Activated T-cell treated with anti-CD3 and anti-CD28 coated beads, Interleukin-2, amount 50 U/mL, for 4 hours (primary cell): ENCODE data around the gene FAM151B. TPM values are rescaled to one million over a fixed set of nuclear protein-coding genes. Genes with fewer than 3 reads are reported as not detected.

Experiments
- ATAC-seq, 2 donors: fragments of 200-7000 bp; cut with Tn5 transposase; one replicate each; pipeline ENCODE4 v1.10.0; 2021
- DNase-seq: peaks from one replicate; pipeline ENCODE4 v3.0.0-alpha.2; 2020
- H3K27me3 Mint-ChIP-seq: one replicate; pipeline ENCODE4 v1.8.0; 2021; ENCODE audit warnings: low read depth, mixed read lengths
- H3K36me3 Mint-ChIP-seq: one replicate; pipeline ENCODE4 v1.8.0; 2022; ENCODE audit warnings: mixed read lengths; ENCODE audit not compliant: insufficient read depth
- H3K4me1 Mint-ChIP-seq: one replicate; pipeline ENCODE4 v1.8.0; 2021; ENCODE audit warnings: low read depth, mixed read lengths
- H3K4me3 Mint-ChIP-seq: one replicate; pipeline ENCODE4 v1.8.0; 2021; ENCODE audit warnings: mild to moderate bottlenecking, moderate library complexity, mixed read lengths
- H3K9me3 Mint-ChIP-seq: one replicate; pipeline ENCODE4 v1.8.0; 2021; ENCODE audit warnings: mixed read lengths
- total RNA-seq, 3 donors: library from RNA; stranded (reverse); gene quantifications; one replicate each; pipeline ENCODE4 v1.2.1, GENCODE V29; 2021

Gene FAM151B
- total RNA-seq, 3 donors from 2014 or later = 0.40 to 0.54 (median 0.45) TPM

GRCh38 chr5:80588858-80589540 is 101.1 kb downstream of the FAM151B start:
- Mint-ChIP-seq H3K4me1 (no peaks in the 10 kb centered on the region), H3K4me3 (no peak overlapping the region), H3K27me3 (peaks cover 3% of the 10 kb centered on the region), H3K9me3 (no peaks in the 10 kb centered on the region), H3K36me3 (no peaks in the 10 kb centered on the region)
- ATAC-seq (no peak), DNase-seq (no peak)

GRCh38 chr5:80590766-80591165 is 102.9 kb downstream of the FAM151B start:
- ATAC-seq (no peak), DNase-seq (no peak)
- no peaks in the 10 kb centered on the region for H3K36me3 Mint-ChIP-seq
- no peak overlapping the region for H3K4me3 Mint-ChIP-seq
- no peaks in the 10 kb centered on the region for H3K4me1 Mint-ChIP-seq
- H3K9me3 Mint-ChIP-seq = no peaks in the 10 kb centered on the region
- peaks cover 3% of the 10 kb centered on the region for H3K27me3 Mint-ChIP-seq

GRCh38 chr5:80591352-80591751 is 103.5 kb downstream of the FAM151B start:
- DNase-seq = no peak
- no peak for ATAC-seq
- Mint-ChIP-seq H3K27me3 (peaks cover 3% of the 10 kb centered on the region), H3K36me3 (no peaks in the 10 kb centered on the region), H3K4me3 (no peak overlapping the region), H3K4me1 (no peaks in the 10 kb centered on the region), H3K9me3 (no peaks in the 10 kb centered on the region)

- Mint-ChIP-seq H3K27me3 (peaks cover 3% of the 10 kb centered on the region), H3K36me3 (no peaks in the 10 kb centered on the region), H3K4me3 (no peak overlapping the region), H3K4me1 (no peaks in the 10 kb centered on the region), H3K9me3 (no peaks in the 10 kb centered on the region)
- ATAC-seq (no peak), DNase-seq (no peak)
These were observed 104.2 kb downstream of the FAM151B start for GRCh38 chr5:80592105-80592504.

Other genes starting within 250 kb of the FAM151B start
- 10 to 100 TPM; 18.0 to 21.5 (median 21.1) TPM for gene SERINC5, start 232.1 kb upstream of the FAM151B start, total RNA-seq
- not detected for gene SPZ1, start 168.1 kb upstream of the FAM151B start, total RNA-seq
- 1 to 10 TPM; 4.0 to 5.1 (median 4.9) TPM for gene ZFYVE16, start 80.0 kb upstream of the FAM151B start, total RNA-seq
- gene ANKRD34B, start 82.2 kb downstream of the FAM151B start, total RNA-seq = not detected
- 10 to 100 TPM; 14.6 to 15.5 (median 15.1) TPM for gene MSH3, start 166.6 kb downstream of the FAM151B start, total RNA-seq
- 10 to 100 TPM; 29.4 to 42.1 (median 32.2) TPM for gene DHFR, start 166.9 kb downstream of the FAM151B start, total RNA-seq